Cardiac muscle cell (in vitro differentiated cells and primary cell): ENCODE results near the gene NF1. TPM values are rescaled to one million over a fixed set of nuclear protein-coding genes. Genes with fewer than 3 reads are reported as not detected.
A peak's percentile ranks its signal among the peaks of the same experiment; 100 is the strongest.
"Not testable (repeated sequence)": the region's sequence is repeated elsewhere in the genome, so short reads cannot be mapped to it uniquely, and the experiment has no call there.

Experiments
- DNase-seq, 2 donors: peaks; one replicate each; pipeline versions ENCODE4 v3.0.0 to v3.0.0-alpha.2; 2010 to 2017; ENCODE audit warnings: low read depth in 1 of 2, low spot score in 1 of 2
- H3K27ac ChIP-seq: fragments of 200-600 bp; sonication (generic); 2 replicates; pipeline ENCODE4 v1.5.1; 2016
- H3K27me3 ChIP-seq: fragments of 200-600 bp; sonication (generic); 2 replicates; pipeline ENCODE4 v1.6.0; 2016; ENCODE audit warnings: control low read depth
- H3K36me3 ChIP-seq: fragments of 200-600 bp; sonication (generic); 2 replicates; pipeline ENCODE4 v1.5.1; 2016; ENCODE audit warnings: control low read depth
- H3K4me1 ChIP-seq: fragments of 200-600 bp; sonication (generic); 2 replicates; pipeline ENCODE4 v1.8.1; 2017; ENCODE audit warnings: low read depth, mild to moderate bottlenecking, mixed run types
- H3K4me3 ChIP-seq: fragments of 200-600 bp; sonication (generic); 2 replicates; pipeline ENCODE4 v1.5.1; 2016; ENCODE audit warnings: mild to moderate bottlenecking
- H3K9me3 ChIP-seq: fragments of 200-600 bp; sonication (generic); 2 replicates; pipeline ENCODE4 v1.5.1; 2017; ENCODE audit warnings: low read depth, mild to moderate bottlenecking, control low read depth
- polyA plus RNA-seq: library from polyadenylated mRNA; unstranded; fragments of >200 nt; fragmentation: Nextera tagmentation; extraction: Ambion mirVana; gene quantifications from 2 replicates; pipeline ENCODE4 v1.2.1, GENCODE V29; 2016
- total RNA-seq: library from RNA; depleted of rRNA; stranded (reverse); fragments of >200 nt; gene quantifications from 2 replicates; pipeline ENCODE4 v1.2.3, GENCODE V29; 2016
- TF ChIP-seq, protein P1 (sequence below): IDR thresholded peaks from 2 replicates; pipeline ENCODE4 v1.5.1; 2012; ENCODE audit warnings: low read depth, mild to moderate bottlenecking, low read length

NF1 gene
- total and polyA plus RNA-seq, 2 experiments from 2014 or later = 17.7 to 32.9 TPM

DNA sequence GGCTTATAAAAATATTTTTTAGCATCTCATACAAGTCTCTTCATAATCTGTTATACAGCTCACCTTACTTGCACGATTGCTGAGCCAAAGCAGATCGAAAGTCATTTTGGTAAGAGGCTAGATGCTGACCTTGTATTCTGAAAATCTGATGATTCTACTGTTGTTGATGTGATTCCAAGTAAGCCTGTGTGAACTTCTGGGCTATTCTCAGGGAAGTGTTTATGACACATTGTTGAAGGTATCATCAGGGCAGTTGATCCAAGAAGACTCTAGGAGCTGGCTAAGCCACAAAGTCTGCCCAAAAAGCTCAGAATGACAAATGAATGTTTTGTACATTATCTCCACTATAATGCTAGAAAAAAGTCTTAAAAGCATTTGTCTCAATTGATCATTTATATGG lies 186.3 kb downstream of the NF1 start:
- H3K27ac ChIP-seq = no peak overlapping the region

DNA sequence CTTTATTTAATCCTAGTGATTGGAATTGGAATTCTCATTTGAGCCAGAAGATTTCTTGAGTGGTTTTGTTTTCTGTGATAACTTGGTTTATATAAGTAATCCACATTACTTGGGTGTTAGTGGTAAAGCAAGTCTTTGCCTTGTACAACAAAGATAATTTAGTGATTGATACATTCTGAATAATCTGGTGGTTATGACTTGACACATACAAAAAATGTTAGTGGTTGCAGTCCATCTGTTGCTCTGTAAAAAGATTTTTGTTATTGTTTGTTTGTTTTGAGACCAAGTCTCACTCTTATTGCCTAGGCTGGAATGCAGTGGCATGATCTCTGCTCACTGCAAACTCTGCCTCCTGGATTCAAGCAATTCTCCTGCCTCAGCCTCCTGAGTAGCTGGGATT lies 189.1 kb downstream of the NF1 start:
- Histone ChIP-seq H3K4me1 (no peaks in the 10 kb centered on the region), H3K9me3 (no peaks in the 10 kb centered on the region), H3K4me3 (no peak overlapping the region), H3K36me3 (peaks cover 14% of the 10 kb centered on the region), H3K27me3 (no peaks in the 10 kb centered on the region), H3K27ac (no peak overlapping the region)
- TF ChIP-seq, protein P1, sequence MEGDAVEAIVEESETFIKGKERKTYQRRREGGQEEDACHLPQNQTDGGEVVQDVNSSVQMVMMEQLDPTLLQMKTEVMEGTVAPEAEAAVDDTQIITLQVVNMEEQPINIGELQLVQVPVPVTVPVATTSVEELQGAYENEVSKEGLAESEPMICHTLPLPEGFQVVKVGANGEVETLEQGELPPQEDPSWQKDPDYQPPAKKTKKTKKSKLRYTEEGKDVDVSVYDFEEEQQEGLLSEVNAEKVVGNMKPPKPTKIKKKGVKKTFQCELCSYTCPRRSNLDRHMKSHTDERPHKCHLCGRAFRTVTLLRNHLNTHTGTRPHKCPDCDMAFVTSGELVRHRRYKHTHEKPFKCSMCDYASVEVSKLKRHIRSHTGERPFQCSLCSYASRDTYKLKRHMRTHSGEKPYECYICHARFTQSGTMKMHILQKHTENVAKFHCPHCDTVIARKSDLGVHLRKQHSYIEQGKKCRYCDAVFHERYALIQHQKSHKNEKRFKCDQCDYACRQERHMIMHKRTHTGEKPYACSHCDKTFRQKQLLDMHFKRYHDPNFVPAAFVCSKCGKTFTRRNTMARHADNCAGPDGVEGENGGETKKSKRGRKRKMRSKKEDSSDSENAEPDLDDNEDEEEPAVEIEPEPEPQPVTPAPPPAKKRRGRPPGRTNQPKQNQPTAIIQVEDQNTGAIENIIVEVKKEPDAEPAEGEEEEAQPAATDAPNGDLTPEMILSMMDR = no peak
- no peak for DNase-seq

More for the DNA sequence above, 186.3 kb downstream of the NF1 start:
- Histone ChIP-seq H3K36me3 (peaks cover 23% of the 10 kb centered on the region), H3K4me1 (no peaks in the 10 kb centered on the region), H3K27me3 (no peaks in the 10 kb centered on the region), H3K4me3 (no peak overlapping the region), H3K9me3 (no peaks in the 10 kb centered on the region)
- TF ChIP-seq, protein P1 = no peak
- DNase-seq = no peak

DNA sequence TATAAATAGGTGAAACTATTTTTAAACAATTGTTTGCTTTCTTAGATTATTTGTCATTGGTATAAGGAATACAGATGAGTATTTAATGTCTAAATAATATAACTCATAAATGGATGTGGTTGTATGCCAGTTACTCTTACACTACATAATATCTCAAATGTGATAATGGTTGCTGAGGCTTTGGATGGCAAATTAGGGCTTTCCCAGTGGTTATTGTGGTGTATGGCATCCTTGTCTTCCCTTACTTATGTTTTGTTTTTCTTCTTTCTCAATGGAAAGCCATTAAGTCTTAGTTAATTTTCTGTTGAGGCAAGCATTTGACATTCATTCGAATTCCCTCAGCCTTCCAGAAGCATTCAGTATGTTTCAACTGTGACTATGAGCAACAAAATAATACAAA lies 191.8 kb downstream of the NF1 start:
- TF ChIP-seq, protein P1 = no peak
- Histone ChIP-seq H3K27me3 (no peaks in the 10 kb centered on the region), H3K36me3 (peaks cover 4% of the 10 kb centered on the region), H3K4me3 (no peak overlapping the region), H3K27ac (no peak overlapping the region), H3K4me1 (no peaks in the 10 kb centered on the region), H3K9me3 (no peaks in the 10 kb centered on the region)
- no peak for DNase-seq

DNA sequence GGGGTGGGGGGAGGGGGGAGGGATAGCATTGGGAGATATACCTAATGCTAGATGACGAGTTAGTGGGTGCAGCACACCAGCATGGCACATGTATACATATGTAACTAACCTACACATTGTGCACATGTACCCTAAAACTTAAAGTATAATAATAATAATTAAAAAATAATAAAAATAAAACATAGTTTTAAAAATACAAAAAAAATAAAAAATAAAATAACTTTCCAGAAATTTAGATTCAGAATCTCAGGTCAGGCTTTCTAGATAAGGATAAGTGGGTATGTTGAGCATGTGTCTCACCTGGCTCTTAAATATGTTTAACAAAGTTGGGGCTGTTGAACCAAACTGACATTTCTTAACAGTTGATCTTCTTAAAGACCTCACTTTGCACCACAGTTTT lies 193.2 kb downstream of the NF1 start:
- H3K4me1 ChIP-seq, H3K36me3 ChIP-seq, H3K9me3 ChIP-seq: not testable (repeated sequence)

DNA sequence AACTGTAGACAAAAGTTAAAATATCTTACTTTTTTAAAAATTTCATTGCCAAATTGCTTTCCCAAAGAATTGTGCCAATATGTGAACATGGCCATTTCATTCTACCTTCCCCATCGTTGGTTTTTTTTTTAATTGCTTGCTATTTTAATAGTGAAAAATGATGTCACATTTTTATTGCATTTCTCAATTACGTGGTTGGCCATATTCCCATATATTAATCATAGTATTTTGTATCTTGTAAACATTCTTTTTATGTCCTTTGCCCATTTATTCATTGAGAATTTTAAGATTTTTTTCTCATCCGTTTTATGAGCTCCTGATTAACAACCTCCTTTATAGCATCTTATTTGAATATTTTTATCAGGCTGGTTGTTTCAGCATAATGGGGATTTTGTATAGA lies 195.0 kb downstream of the NF1 start:
- TF ChIP-seq, protein P1 = no peak
- Histone ChIP-seq H3K27ac (no peak overlapping the region), H3K36me3 (no peaks in the 10 kb centered on the region), H3K27me3 (no peaks in the 10 kb centered on the region), H3K9me3 (no peaks in the 10 kb centered on the region), H3K4me3 (no peak overlapping the region), H3K4me1 (no peaks in the 10 kb centered on the region)
- DNase-seq = no peak

More for the DNA sequence above, 193.2 kb downstream of the NF1 start:
- H3K4me3 ChIP-seq, H3K27me3 ChIP-seq, H3K27ac ChIP-seq, DNase-seq: not testable (repeated sequence)

DNA sequence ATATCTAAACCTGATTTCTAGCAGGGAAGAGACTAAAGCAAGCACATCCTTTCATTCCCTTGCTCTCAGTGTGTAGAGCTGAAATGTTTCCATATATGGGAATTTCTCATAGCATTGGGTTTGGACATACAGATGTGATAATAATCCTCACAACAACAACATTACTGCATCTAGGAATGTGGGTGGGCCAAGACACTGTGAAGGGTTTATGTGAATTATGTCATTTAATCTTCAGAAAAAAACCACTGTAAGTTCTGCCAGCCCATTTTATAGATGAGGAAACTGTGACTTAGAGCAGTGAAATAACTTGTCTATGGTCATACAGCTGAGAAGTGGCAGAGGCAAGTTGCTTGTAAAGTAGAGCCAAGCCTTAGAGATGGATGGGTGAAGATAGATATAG lies 197.0 kb downstream of the NF1 start:
- DNase-seq = peak in 1 of 2 donors; percentile 31
- TF ChIP-seq, protein P1 = no peak
- Histone ChIP-seq H3K4me3 (no peak overlapping the region), H3K27ac (no peak overlapping the region), H3K36me3 (no peaks in the 10 kb centered on the region), H3K9me3 (no peaks in the 10 kb centered on the region), H3K4me1 (no peaks in the 10 kb centered on the region), H3K27me3 (no peaks in the 10 kb centered on the region)
